WI38 (cell line): ENCODE results near the gene NUTM2A.
"Not testable (repeated sequence)": the region's sequence is repeated elsewhere in the genome, so short reads cannot be mapped to it uniquely, and the experiment has no call there.

Experiments
- H3K4me3 ChIP-seq: 2 replicates; pipeline ENCODE4 v1.5.1; 2011; ENCODE audit warnings: low read depth, mild to moderate bottlenecking, control low read depth, low read length

NUTM2A gene

DNA sequence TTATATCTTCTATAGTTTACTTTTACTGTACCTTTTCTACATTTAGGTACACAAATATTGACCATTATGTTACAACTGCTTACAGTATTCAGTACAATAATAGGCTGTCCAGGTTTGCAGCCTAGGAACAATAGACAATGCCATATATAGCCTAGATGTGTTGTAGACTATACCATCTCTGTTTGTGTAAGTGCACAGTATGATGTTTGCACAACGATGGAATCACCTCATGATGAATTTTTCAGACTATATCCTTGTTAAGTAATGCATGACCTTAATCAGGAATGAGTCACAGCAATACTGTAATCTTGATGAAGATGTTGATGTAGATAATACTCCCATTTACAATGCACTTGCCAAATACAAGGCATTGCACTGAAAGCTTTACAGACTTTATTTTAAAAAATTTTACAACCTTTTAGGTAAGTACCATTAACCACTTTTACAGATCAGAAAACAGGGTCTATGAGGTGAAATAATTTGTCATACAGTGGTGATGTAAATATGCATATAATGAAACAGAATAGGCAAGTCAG, 23.6 kb downstream of the NUTM2A start:
- not testable (repeated sequence) for H3K4me3 ChIP-seq

DNA sequence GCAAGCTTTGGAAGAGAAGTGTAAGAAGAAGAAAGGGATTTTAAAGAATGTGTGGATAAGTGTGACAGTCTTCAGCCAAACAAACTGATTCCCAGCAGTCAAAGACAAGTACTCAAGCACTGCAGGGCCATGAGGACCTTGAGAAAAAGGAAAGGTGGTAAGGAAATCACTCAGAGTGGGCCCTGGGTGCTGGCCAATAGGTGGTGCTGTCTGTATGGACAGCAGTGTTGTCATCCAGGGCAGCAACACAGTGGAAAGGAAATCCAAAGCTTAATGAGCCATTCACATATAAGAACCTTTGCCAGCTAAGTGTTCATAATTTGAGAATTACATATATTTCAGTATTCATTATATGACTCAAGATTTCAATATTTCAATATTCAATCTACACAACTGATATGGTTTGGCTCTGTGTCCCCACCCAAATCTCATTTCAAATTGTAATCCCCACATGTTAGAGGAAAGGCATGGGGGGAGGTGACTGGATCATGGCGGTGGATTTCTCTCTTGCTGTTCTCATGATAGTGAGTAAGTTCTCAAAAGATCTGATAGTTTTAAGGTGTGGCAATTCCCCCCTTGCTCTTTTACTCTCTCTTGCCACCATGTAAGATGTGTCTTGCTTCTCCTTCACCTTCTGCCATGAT, 55.6 kb downstream of the NUTM2A start:
- H3K4me3 ChIP-seq: not testable (repeated sequence)
